HFFc6 (cell line): Measurements from ENCODE around the gene SLC4A8. TPM values are rescaled to one million over a fixed set of nuclear protein-coding genes. Genes with fewer than 3 reads are reported as not detected.

Experiments used
- DNase-seq: peaks from one replicate; pipeline ENCODE4 v3.0.0-alpha.2; 2018
- H3K27ac Mint-ChIP-seq: 2 replicates; pipeline ENCODE4 v1.8.0; 2020; ENCODE audit warnings: mild to moderate bottlenecking, mixed read lengths
- H3K27me3 Mint-ChIP-seq: 2 replicates; pipeline ENCODE4 v1.8.0; 2021; ENCODE audit warnings: mild to moderate bottlenecking, moderate library complexity, mixed read lengths; ENCODE audit not compliant: insufficient read depth
- H3K36me3 Mint-ChIP-seq: 2 replicates; pipeline ENCODE4 v1.8.0; 2021; ENCODE audit warnings: low read depth, mixed read lengths
- H3K4me1 Mint-ChIP-seq: 2 replicates; pipeline ENCODE4 v1.8.0; 2020; ENCODE audit warnings: low read depth, mixed read lengths
- H3K4me3 Mint-ChIP-seq: 2 replicates; pipeline ENCODE4 v1.8.0; 2020; ENCODE audit warnings: mild to moderate bottlenecking, moderate library complexity, mixed read lengths
- H3K9me3 Mint-ChIP-seq: 2 replicates; pipeline ENCODE4 v1.8.0; 2020; ENCODE audit warnings: mild to moderate bottlenecking, mixed read lengths
- total RNA-seq, 6 experiments: library from RNA; stranded (reverse); fragmentation: NEBNext Ultra II Directional; extraction: Animal tissue kit (Norgen Biotek cat#: 25700); gene quantifications; 2 replicates in 1 of 6; 3 replicates in 5 of 6; pipeline ENCODE4 v1.2.3, GENCODE V29; 2021
- TF ChIP-seq, protein P1 (sequence below): fragments of 200-600 bp; sonication (generic); IDR thresholded peaks from 2 replicates; pipeline ENCODE4 v1.5.0; 2021; ENCODE audit warnings: antibody characterized with exemption, mild to moderate bottlenecking

The SLC4A8 gene
- total RNA-seq, 6 experiments from 2014 or later: 10.2 to 21.9 (median 14.4) TPM

DNA sequence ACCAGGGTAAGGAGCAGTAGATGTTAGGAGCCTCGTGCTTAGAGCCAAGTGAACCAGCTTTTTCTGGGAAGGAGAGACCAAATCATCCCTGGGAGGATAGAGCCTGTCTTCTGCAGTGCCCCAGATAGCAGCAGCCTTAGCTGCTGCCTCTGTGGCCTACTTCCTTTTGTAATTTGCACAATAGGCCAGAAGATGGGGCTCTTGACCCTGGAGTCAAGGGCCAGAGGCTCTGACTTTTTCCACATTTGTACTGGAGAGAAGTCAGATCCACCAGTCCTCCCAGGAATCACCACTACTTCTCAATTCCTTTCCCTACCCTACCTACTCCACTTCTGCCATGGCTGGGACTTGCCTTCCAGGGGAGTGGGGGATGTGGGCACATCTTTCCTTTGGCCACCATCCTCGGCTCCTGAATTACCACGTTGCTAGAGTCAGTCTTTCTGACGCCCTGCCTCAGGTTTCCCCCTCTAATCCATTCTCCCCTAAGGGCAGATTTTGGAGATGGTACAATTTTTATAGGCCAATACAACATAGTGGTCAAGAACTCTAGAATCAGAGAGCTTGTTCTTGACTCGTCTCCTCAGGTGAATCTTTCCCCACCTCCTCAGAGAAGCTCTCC is 3.3 kb upstream of the SLC4A8 start:
- Mint-ChIP-seq H3K4me1 (peaks cover 19% of the 10 kb centered on the region), H3K36me3 (no peaks in the 10 kb centered on the region), H3K4me3 (no peak overlapping the region), H3K9me3 (no peaks in the 10 kb centered on the region), H3K27me3 (no peaks in the 10 kb centered on the region), H3K27ac (no peak overlapping the region)
- TF ChIP-seq, protein P1, sequence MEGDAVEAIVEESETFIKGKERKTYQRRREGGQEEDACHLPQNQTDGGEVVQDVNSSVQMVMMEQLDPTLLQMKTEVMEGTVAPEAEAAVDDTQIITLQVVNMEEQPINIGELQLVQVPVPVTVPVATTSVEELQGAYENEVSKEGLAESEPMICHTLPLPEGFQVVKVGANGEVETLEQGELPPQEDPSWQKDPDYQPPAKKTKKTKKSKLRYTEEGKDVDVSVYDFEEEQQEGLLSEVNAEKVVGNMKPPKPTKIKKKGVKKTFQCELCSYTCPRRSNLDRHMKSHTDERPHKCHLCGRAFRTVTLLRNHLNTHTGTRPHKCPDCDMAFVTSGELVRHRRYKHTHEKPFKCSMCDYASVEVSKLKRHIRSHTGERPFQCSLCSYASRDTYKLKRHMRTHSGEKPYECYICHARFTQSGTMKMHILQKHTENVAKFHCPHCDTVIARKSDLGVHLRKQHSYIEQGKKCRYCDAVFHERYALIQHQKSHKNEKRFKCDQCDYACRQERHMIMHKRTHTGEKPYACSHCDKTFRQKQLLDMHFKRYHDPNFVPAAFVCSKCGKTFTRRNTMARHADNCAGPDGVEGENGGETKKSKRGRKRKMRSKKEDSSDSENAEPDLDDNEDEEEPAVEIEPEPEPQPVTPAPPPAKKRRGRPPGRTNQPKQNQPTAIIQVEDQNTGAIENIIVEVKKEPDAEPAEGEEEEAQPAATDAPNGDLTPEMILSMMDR: peak; percentile 81
- peak; percentile 71 for DNase-seq

DNA sequence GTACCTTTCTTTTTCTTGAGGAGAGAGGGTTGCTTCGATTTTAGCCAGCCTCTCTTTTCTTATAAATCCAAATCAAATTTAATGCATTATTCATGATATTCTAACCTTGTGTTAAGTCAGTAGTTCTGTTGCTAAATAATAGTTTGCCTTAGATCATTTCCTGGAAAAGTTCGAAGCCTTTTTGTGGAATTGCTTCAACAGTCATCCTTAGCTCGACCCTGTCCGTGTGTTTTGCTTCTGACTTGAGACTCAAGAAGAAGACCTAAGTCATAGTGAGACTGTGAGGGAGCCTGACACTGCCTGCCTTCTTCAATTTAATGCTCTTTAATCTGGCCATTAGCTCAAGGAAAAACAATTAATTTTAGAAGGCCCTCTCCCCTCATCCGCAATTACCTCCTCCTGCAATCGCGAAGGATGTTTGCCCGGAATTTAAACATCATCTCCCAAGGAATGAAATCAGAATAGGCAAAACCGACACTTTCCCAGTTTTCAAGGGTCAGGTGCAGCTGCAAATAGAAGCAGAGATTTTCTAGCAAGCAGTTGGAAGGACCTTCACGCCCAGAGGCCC is 453 bp upstream of the SLC4A8 start:
- no peak for DNase-seq
- no peaks in the 10 kb centered on the region for H3K27me3 Mint-ChIP-seq
- H3K4me1 Mint-ChIP-seq: peaks cover 19% of the 10 kb centered on the region
- peak overlapping the region; percentile 88 for H3K4me3 Mint-ChIP-seq
- H3K27ac Mint-ChIP-seq: peak overlapping the region; percentile 77
- H3K36me3 Mint-ChIP-seq: no peaks in the 10 kb centered on the region
- TF ChIP-seq, protein P1: no peak
- no peaks in the 10 kb centered on the region for H3K9me3 Mint-ChIP-seq

DNA sequence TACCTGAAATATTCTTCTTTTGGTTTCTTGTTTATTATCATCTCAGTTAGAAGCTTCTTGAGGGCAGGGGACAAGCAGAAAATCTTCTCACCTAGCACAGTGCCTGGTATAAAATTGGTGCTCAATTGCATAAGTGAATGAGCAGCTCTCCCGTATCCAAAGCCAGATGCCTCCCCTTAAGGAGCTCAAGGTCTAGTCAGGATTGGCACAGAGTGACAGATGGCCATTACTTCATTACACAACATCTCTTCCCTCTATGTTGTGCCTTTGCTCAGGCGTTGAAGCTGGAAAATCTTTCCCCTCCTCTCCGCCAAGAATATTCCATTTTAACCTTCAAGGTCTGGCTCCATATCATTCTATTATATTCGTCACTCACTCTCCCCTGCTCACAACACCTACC is 3.6 kb downstream of the SLC4A8 start:
- no peak overlapping the region for H3K4me3 Mint-ChIP-seq
- no peak for DNase-seq
- TF ChIP-seq, protein P1: no peak
- no peaks in the 10 kb centered on the region for H3K9me3 Mint-ChIP-seq
- no peaks in the 10 kb centered on the region for H3K36me3 Mint-ChIP-seq
- H3K4me1 Mint-ChIP-seq: peaks cover 22% of the 10 kb centered on the region
- no peak overlapping the region for H3K27ac Mint-ChIP-seq
- H3K27me3 Mint-ChIP-seq: no peaks in the 10 kb centered on the region

GRCh38 chr12:51429700-51430099 is 5.1 kb downstream of the SLC4A8 start:
- H3K9me3 Mint-ChIP-seq: no peaks in the 10 kb centered on the region
- no peak overlapping the region for H3K27ac Mint-ChIP-seq
- no peak for DNase-seq
- no peaks in the 10 kb centered on the region for H3K27me3 Mint-ChIP-seq
- TF ChIP-seq, protein P1: no peak
- H3K4me1 Mint-ChIP-seq: peaks cover 20% of the 10 kb centered on the region
- H3K4me3 Mint-ChIP-seq: no peak overlapping the region
- H3K36me3 Mint-ChIP-seq: no peaks in the 10 kb centered on the region

GRCh38 chr12:51430196-51430895 is 5.7 kb downstream of the SLC4A8 start:
- Mint-ChIP-seq H3K9me3 (no peaks in the 10 kb centered on the region), H3K4me1 (peaks cover 17% of the 10 kb centered on the region), H3K27me3 (no peaks in the 10 kb centered on the region), H3K4me3 (no peak overlapping the region), H3K36me3 (no peaks in the 10 kb centered on the region), H3K27ac (no peak overlapping the region)
- DNase-seq: no peak
- TF ChIP-seq, protein P1: no peak
